ENCODE measurements around the gene PLXDC2.

GRCh38 chr10:20300735-20301134 is 484.5 kb downstream of the PLXDC2 start:
- TF ChIP-seq, protein P1, sequence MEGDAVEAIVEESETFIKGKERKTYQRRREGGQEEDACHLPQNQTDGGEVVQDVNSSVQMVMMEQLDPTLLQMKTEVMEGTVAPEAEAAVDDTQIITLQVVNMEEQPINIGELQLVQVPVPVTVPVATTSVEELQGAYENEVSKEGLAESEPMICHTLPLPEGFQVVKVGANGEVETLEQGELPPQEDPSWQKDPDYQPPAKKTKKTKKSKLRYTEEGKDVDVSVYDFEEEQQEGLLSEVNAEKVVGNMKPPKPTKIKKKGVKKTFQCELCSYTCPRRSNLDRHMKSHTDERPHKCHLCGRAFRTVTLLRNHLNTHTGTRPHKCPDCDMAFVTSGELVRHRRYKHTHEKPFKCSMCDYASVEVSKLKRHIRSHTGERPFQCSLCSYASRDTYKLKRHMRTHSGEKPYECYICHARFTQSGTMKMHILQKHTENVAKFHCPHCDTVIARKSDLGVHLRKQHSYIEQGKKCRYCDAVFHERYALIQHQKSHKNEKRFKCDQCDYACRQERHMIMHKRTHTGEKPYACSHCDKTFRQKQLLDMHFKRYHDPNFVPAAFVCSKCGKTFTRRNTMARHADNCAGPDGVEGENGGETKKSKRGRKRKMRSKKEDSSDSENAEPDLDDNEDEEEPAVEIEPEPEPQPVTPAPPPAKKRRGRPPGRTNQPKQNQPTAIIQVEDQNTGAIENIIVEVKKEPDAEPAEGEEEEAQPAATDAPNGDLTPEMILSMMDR (IDR thresholded peaks at IDR 0.05; ENCODE audit: borderline replicate concordance, extremely low read depth, low read length, poor library complexity, severe bottlenecking) = no peak
- TF ChIP-seq EZH2 (IDR thresholded peaks at IDR 0.05; ENCODE audit: borderline replicate concordance, low read depth, low read length, severe bottlenecking) = no peak

All from DND-41 (cell line).